NT2/D1 (cell line): ENCODE results near the gene SPPL2A.

Source experiments
- DNase-seq: peaks from one replicate; pipeline ENCODE4 v3.0.0-alpha.2; 2011; ENCODE audit warnings: low read depth, low spot score
- H3K27me3 ChIP-seq: 2 replicates; pipeline ENCODE4 v1.6.0; 2011; ENCODE audit warnings: mild to moderate bottlenecking; ENCODE audit not compliant: insufficient read length, insufficient read depth
- H3K36me3 ChIP-seq: 2 replicates; pipeline ENCODE4 v1.6.1; 2011; ENCODE audit warnings: mild to moderate bottlenecking, low read length, mixed read lengths; ENCODE audit not compliant: insufficient read depth, insufficient read length
- H3K4me1 ChIP-seq: 2 replicates; pipeline ENCODE4 v1.5.1; 2011; ENCODE audit not compliant: insufficient read depth, insufficient read length
- H3K4me3 ChIP-seq: 2 replicates; pipeline ENCODE4 v1.5.1; 2011; ENCODE audit warnings: low read depth; ENCODE audit not compliant: insufficient read length
- H3K9ac ChIP-seq: 2 replicates; pipeline ENCODE4 v1.6.0; 2011; ENCODE audit warnings: low read depth; ENCODE audit not compliant: insufficient read length
- H3K9me3 ChIP-seq: 2 replicates; pipeline ENCODE4 v1.5.1; 2011; ENCODE audit warnings: mild to moderate bottlenecking, low read length; ENCODE audit not compliant: insufficient read depth
- SUZ12 ChIP-seq: IDR thresholded peaks from 2 replicates; pipeline ENCODE4 v1.6.1; 2011; ENCODE audit not compliant: insufficient read length, insufficient read depth; ENCODE audit errors: extremely low read depth
- YY1 ChIP-seq: IDR thresholded peaks from 2 replicates; pipeline ENCODE4 v1.6.1; 2011; ENCODE audit not compliant: insufficient read length, insufficient read depth
- ZNF274 ChIP-seq: IDR thresholded peaks from 2 replicates; pipeline ENCODE4 v1.6.1; 2011; ENCODE audit warnings: mild to moderate bottlenecking, low read depth, low read length

SPPL2A gene

GRCh38 chr15:50736823-50737222 is 28.7 kb downstream of the SPPL2A start:
- no peaks in the 10 kb centered on the region for H3K4me1 ChIP-seq

GRCh38 chr15:50735156-50735555 is 30.4 kb downstream of the SPPL2A start:
- H3K27me3 ChIP-seq, result no peaks in the 10 kb centered on the region
- peaks cover 12% of the 10 kb centered on the region for H3K36me3 ChIP-seq
- no peak overlapping the region for H3K4me3 ChIP-seq

More at GRCh38 chr15:50736823-50737222, 28.7 kb downstream of the SPPL2A start:
- TF ChIP-seq ZNF274 (no peak), YY1 (no peak), SUZ12 (no peak)
- peaks cover 12% of the 10 kb centered on the region for H3K36me3 ChIP-seq
- no peak overlapping the region for H3K4me3 ChIP-seq
- H3K27me3 ChIP-seq, result no peaks in the 10 kb centered on the region
- DNase-seq, result no peak
- H3K9me3 ChIP-seq, result no peaks in the 10 kb centered on the region
- no peak overlapping the region for H3K9ac ChIP-seq

GRCh38 chr15:50726315-50726714 is 39.2 kb downstream of the SPPL2A start:
- Histone ChIP-seq H3K4me1 (no peaks in the 10 kb centered on the region), H3K27me3 (no peaks in the 10 kb centered on the region), H3K36me3 (peaks cover 7% of the 10 kb centered on the region), H3K9ac (no peak overlapping the region), H3K9me3 (no peaks in the 10 kb centered on the region), H3K4me3 (no peak overlapping the region)
- no peak for TF ChIP-seq YY1
- no peak for TF ChIP-seq ZNF274
- no peak for TF ChIP-seq SUZ12
- DNase-seq, result no peak

More at GRCh38 chr15:50735156-50735555, 30.4 kb downstream of the SPPL2A start:
- DNase-seq, result no peak
- no peaks in the 10 kb centered on the region for H3K9me3 ChIP-seq
- no peak for TF ChIP-seq SUZ12
- no peak overlapping the region for H3K9ac ChIP-seq
- no peaks in the 10 kb centered on the region for H3K4me1 ChIP-seq

DNA sequence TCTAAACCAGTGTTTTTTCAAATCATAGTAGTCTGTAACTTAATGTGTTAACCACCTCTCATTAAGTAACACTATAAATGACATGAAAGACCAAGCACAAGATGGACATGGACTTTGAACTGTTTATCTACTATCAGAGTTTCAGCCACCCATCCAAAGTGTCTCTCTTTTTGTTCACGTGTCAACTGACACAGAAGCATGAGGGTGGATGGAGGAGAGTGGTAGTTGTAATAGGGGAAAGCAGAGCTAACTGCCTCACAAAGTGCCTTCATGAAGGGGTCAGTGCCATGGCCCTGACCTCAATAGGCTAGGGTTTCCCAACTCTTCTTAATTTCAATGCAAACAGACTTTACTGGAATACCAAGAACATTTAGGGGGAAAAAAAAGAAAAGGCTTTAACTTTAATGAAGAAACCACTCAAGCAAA is 46.8 kb downstream of the SPPL2A start:
- H3K36me3 ChIP-seq, result peaks cover 8% of the 10 kb centered on the region
- no peaks in the 10 kb centered on the region for H3K4me1 ChIP-seq
- H3K4me3 ChIP-seq, result no peak overlapping the region
- no peak overlapping the region for H3K9ac ChIP-seq
- H3K27me3 ChIP-seq, result no peaks in the 10 kb centered on the region
- no peaks in the 10 kb centered on the region for H3K9me3 ChIP-seq
- TF ChIP-seq YY1, result no peak
- no peak for TF ChIP-seq ZNF274
- no peak for TF ChIP-seq SUZ12
- DNase-seq, result no peak

GRCh38 chr15:50712018-50712417 is 53.5 kb downstream of the SPPL2A start:
- H3K9ac ChIP-seq, result no peak overlapping the region
- no peak for TF ChIP-seq YY1
- TF ChIP-seq SUZ12, result no peak
- TF ChIP-seq ZNF274, result no peak
- no peak overlapping the region for H3K4me3 ChIP-seq
- H3K4me1 ChIP-seq, result no peaks in the 10 kb centered on the region
- DNase-seq, result no peak
- H3K27me3 ChIP-seq, result no peaks in the 10 kb centered on the region
- H3K9me3 ChIP-seq, result no peaks in the 10 kb centered on the region
- H3K36me3 ChIP-seq, result no peaks in the 10 kb centered on the region

DNA sequence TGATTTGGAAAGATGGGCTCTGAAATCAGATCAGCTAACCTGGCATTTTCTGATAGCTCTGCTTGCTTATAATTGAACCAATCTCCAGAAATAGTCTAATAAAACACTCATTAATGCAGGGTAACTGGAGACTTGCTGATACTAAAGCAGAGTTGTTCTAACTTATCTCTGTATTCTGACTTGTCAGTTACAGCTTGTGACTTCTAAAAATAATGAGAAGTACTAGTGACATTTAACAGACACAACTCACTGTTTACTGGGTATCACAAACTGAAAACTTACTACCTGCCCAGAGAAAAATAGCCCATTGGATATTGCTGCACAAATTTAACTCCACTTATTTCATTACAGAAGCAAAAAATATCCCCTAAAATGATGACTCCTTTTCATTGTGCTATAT is 54.9 kb downstream of the SPPL2A start:
- H3K9me3 ChIP-seq, result no peaks in the 10 kb centered on the region
- H3K4me1 ChIP-seq, result no peaks in the 10 kb centered on the region
- no peak for TF ChIP-seq YY1
- no peak for TF ChIP-seq ZNF274
- no peak for TF ChIP-seq SUZ12
- H3K36me3 ChIP-seq, result no peaks in the 10 kb centered on the region
- H3K27me3 ChIP-seq, result no peaks in the 10 kb centered on the region
- no peak overlapping the region for H3K4me3 ChIP-seq
- H3K9ac ChIP-seq, result no peak overlapping the region
- DNase-seq, result no peak

DNA sequence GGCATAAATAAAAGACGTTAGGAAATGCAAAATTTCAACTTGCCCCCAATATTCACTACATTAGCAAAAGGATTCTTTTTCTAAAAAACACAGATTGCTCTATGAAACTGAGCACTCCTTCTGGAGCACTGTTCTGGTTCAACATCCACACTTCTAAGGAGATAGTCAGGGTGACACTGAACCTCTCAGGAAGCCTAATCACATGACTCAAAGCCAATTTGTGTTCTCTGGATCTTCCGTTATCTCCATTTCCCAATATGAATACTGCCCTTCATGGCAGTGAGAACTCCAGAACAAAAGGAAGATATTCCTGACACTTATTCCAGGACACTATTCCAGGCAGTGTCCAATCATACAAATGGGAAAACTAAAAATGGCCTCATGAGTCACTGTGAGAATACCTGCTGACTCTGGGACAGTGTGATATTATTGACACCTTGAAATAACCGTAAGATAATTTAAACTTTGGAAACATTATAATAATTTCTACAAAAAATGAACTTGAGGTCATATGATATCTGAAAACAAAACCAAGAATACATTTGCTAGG is 57.6 kb downstream of the SPPL2A start:
- no peak for DNase-seq
- Histone ChIP-seq H3K27me3 (no peaks in the 10 kb centered on the region), H3K36me3 (no peaks in the 10 kb centered on the region), H3K9ac (no peak overlapping the region), H3K9me3 (no peaks in the 10 kb centered on the region), H3K4me1 (no peaks in the 10 kb centered on the region), H3K4me3 (no peak overlapping the region)
- no peak for TF ChIP-seq YY1
- no peak for TF ChIP-seq ZNF274
- no peak for TF ChIP-seq SUZ12
